Fibroblast of mammary gland (primary cell): ENCODE measurements around the gene MYBPC1.

Experiments
- DNase-seq: peaks from one replicate; pipeline ENCODE4 v3.0.0-alpha.2; 2010; ENCODE audit warnings: low read depth
- H3K4me3 ChIP-seq: 2 replicates; pipeline ENCODE4 v1.5.1; 2011; ENCODE audit warnings: low read depth, mild to moderate bottlenecking, low read length, moderate library complexity; ENCODE audit not compliant: control insufficient read depth
- TF ChIP-seq, protein P1 (sequence below): conservative IDR thresholded peaks from 2 replicates; pipeline ENCODE4 v1.5.1; 2011; ENCODE audit warnings: low read depth, low read length, inconsistent platforms; ENCODE audit not compliant: control insufficient read depth, insufficient read depth

MYBPC1 gene

GRCh38 chr12:101582937-101583336, 11.8 kb upstream of the MYBPC1 start:
- no peak overlapping the region for H3K4me3 ChIP-seq
- TF ChIP-seq, protein P1, sequence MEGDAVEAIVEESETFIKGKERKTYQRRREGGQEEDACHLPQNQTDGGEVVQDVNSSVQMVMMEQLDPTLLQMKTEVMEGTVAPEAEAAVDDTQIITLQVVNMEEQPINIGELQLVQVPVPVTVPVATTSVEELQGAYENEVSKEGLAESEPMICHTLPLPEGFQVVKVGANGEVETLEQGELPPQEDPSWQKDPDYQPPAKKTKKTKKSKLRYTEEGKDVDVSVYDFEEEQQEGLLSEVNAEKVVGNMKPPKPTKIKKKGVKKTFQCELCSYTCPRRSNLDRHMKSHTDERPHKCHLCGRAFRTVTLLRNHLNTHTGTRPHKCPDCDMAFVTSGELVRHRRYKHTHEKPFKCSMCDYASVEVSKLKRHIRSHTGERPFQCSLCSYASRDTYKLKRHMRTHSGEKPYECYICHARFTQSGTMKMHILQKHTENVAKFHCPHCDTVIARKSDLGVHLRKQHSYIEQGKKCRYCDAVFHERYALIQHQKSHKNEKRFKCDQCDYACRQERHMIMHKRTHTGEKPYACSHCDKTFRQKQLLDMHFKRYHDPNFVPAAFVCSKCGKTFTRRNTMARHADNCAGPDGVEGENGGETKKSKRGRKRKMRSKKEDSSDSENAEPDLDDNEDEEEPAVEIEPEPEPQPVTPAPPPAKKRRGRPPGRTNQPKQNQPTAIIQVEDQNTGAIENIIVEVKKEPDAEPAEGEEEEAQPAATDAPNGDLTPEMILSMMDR = no peak
- DNase-seq = no peak

DNA sequence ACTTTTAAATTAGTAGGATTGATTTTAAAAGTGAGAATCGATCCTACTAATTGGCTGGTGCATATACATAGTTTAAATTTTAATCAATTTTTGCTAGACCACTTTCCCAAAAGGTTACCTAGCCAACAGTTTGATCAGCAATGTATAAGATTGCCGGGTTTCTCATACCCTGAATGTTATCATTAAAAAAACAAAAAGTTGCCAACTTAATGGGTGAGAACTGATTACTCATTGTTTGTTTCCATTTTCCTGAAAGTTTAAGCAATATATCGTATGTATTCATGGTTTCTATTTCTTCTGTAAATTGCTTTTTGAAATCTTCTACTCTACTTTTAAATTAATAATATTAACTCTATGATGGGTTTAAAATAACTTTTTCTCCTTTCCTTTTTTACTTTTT, 4.4 kb upstream of the MYBPC1 start:
- no peak overlapping the region for H3K4me3 ChIP-seq
- no peak for DNase-seq

GRCh38 chr12:101591781-101592180, 3.0 kb upstream of the MYBPC1 start:
- no peak overlapping the region for H3K4me3 ChIP-seq
- TF ChIP-seq, protein P1 = no peak
- no peak for DNase-seq

More for the DNA sequence above, 4.4 kb upstream of the MYBPC1 start:
- TF ChIP-seq, protein P1 = no peak

DNA sequence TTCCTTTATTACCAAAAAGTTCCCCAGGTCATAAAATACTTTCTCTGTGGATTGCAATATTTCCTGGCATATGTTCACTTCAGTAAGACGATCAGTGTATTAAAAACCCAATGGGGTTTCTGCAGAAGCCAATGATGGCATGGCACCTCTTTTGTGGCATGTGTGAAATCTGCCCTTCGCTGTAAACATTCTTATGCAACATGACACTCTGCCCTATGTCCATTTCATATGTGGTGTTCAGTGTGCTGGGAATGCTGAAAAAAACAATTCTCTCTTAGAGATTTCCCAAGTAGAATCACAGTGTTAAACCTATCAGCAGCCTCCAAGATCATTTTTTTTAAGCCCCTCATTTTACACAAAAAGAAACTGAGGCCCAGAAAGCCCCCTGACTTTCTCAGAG, 2.3 kb upstream of the MYBPC1 start:
- H3K4me3 ChIP-seq = no peak overlapping the region
- TF ChIP-seq, protein P1 = no peak
- no peak for DNase-seq

DNA sequence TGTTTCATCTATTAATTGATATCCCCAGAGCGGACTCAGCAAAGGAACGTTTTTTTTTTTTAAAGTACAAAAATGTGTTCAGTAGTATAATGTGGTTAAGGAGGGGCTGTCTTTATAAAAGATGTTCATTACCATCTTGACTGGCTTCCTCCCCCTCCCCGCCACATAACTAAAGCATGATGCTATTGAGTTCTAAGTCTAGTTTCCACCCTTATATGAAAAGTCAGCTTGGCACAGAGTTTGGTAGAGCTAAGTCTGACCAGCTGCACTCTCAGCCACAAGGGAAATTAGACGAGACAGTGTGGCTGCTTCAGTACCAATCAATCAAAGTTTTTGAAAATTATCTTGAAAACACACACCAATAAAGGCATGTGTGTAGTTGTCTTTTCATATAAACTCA, 1.9 kb upstream of the MYBPC1 start:
- no peak overlapping the region for H3K4me3 ChIP-seq
- no peak for DNase-seq
- TF ChIP-seq, protein P1 = no peak

GRCh38 chr12:101596172-101596571, 1.4 kb downstream of the MYBPC1 start:
- TF ChIP-seq, protein P1 = no peak
- DNase-seq = no peak
- H3K4me3 ChIP-seq = no peak overlapping the region

DNA sequence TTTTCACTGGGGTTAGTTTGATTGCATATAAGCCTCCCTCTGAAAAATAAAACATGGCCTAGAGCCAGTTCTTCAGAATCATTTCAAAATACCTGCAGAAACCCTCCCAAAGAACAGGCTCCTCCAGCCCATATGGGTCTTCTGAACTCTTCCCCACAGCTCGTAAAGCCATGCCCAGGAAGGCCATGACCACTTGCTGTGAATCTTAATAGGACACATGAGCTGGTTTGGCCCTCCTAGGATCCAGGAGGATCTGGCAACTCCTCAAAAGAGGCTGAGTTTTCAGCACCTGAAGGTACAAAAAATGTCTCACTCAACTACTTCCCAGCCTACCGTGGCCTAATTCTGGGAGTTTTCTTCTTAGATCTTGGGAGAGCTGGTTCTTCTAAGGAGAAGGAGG, 2.4 kb downstream of the MYBPC1 start:
- no peak overlapping the region for H3K4me3 ChIP-seq
- TF ChIP-seq, protein P1 = no peak
- no peak for DNase-seq
